GM18909 (cell line): ENCODE measurements around the gene RANBP17.

ENCODE experiments used
- ATAC-seq: cut with Tn5 transposase; IDR thresholded peaks from one replicate; pipeline ENCODE4 v1.9.1; 2021; ENCODE audit warnings: mild to moderate bottlenecking; ENCODE audit not compliant: unreplicated experiment, poor library complexity

Gene RANBP17

GRCh38 chr5:171067540-171068130 is 205.8 kb downstream of the RANBP17 start:
- no peak for ATAC-seq

GRCh38 chr5:171074747-171075146 is 212.9 kb downstream of the RANBP17 start:
- no peak for ATAC-seq

- no peak for ATAC-seq
Measured at GRCh38 chr5:171080186-171080938, 218.5 kb downstream of the RANBP17 start.

- ATAC-seq: no peak
Measured at GRCh38 chr5:171081319-171081718, 219.5 kb downstream of the RANBP17 start.

GRCh38 chr5:171092194-171092593 is 230.4 kb downstream of the RANBP17 start:
- ATAC-seq: no peak

- ATAC-seq: no peak
Measured at GRCh38 chr5:171093598-171093997, 231.8 kb downstream of the RANBP17 start.

- no peak for ATAC-seq
Measured at GRCh38 chr5:171094356-171094755, 232.5 kb downstream of the RANBP17 start.

- no peak for ATAC-seq
Measured at GRCh38 chr5:171102877-171103610, 241.2 kb downstream of the RANBP17 start.

GRCh38 chr5:171107669-171108068 is 245.9 kb downstream of the RANBP17 start:
- ATAC-seq: no peak

- no peak for ATAC-seq
Measured at GRCh38 chr5:171115519-171115918, 253.7 kb downstream of the RANBP17 start.

GRCh38 chr5:171116719-171117118 is 254.9 kb downstream of the RANBP17 start:
- ATAC-seq: no peak

- ATAC-seq: no peak
Measured at GRCh38 chr5:171120986-171121622, 259.3 kb downstream of the RANBP17 start.

GRCh38 chr5:171121638-171122037 is 259.8 kb downstream of the RANBP17 start:
- ATAC-seq: no peak

- ATAC-seq: no peak
Measured at GRCh38 chr5:171122372-171122771, 260.6 kb downstream of the RANBP17 start.

GRCh38 chr5:171123417-171123816 is 261.6 kb downstream of the RANBP17 start:
- no peak for ATAC-seq

- no peak for ATAC-seq
Measured at GRCh38 chr5:171127314-171127713, 265.5 kb downstream of the RANBP17 start.

GRCh38 chr5:171128136-171128535 is 266.3 kb downstream of the RANBP17 start:
- ATAC-seq: no peak

- no peak for ATAC-seq
Measured at GRCh38 chr5:171129308-171129707, 267.5 kb downstream of the RANBP17 start.

- no peak for ATAC-seq
Measured at GRCh38 chr5:171131497-171131896, 269.7 kb downstream of the RANBP17 start.

GRCh38 chr5:171137768-171138525 is 276.1 kb downstream of the RANBP17 start:
- ATAC-seq: no peak
